GM19372 (cell line): ENCODE results near the gene MOGAT3.

ENCODE experiments used
- ATAC-seq: cut with Tn5 transposase; IDR thresholded peaks from one replicate; pipeline ENCODE4 v1.9.1; 2021; ENCODE audit warnings: mild to moderate bottlenecking, low read depth, moderate library complexity; ENCODE audit not compliant: unreplicated experiment

Gene MOGAT3

DNA sequence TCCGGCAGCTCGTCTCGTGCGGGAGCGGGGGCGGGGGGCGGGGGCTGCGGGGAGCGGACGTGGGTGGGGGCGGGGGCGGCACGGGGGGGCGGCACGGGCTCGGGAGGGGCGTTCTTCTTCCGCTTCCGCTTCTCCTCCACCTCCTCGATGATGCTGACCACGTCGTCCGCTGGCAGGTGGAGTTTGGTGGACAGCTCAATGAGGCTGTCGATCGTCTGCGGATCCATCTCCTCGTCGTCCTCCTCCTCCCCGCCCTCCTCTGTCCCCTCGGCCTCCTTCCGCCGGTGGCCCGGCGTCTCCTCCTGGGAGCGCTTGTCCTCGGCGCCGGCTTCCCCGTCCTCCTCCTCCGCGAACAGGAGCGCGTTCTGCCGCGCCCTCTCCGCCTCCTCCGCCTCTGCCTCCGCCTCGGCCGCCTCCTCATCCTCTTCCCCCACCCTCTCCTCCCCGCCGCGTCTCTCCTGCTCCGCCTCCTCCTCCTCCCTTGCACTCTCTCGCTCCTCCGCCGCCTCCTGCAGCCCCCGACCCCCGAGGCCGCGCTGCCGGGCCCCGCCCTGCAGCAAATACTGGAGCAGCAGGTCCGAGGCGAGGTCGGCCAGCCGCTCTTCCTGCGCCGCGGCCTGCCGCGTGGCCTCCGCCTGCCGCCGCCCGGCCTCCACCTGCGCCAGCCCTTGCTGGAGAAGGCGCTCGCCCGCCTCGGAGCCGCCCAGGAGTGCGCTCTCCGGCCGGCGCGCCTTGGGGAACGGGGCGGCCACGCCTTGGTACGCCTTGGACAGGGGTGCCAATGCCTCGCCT, 37.4 kb downstream of the MOGAT3 start:
- ATAC-seq, result no peak

DNA sequence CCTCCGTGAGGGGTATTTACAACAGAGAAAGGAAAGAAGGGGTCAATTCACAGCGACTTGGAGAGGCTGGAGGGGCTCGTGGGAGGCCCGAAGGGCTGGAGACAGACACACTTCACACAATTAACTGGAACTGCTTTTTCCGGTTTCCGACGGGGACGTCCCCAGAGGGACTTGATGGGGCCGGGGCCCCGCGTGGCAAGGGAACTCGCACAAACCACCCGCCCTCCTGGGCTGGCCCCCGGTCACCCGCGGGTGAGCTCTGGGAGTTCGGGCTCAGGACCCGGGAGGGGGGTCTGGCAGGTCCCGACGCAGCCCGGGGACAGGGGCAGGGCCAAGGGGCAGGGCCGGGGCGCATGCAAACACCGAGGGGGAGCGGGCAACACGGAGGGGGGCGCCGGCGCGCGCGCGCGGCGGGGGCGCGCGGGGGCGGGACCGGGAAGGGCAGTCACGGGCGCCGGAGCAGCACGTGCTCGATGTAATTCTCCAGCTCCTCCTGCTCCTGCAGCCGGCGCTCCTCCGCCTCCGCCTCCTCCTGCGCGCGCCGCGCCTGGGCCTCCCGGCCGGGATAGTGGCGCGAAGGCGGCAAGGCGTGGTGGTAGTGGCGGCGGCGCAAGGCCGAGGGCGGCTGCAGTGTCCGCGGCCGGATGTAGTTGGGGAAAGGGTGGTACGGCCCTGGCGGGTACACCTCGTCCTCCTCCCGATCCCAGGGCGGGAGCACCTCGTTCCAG, 38.1 kb downstream of the MOGAT3 start:
- ATAC-seq, result no peak

DNA sequence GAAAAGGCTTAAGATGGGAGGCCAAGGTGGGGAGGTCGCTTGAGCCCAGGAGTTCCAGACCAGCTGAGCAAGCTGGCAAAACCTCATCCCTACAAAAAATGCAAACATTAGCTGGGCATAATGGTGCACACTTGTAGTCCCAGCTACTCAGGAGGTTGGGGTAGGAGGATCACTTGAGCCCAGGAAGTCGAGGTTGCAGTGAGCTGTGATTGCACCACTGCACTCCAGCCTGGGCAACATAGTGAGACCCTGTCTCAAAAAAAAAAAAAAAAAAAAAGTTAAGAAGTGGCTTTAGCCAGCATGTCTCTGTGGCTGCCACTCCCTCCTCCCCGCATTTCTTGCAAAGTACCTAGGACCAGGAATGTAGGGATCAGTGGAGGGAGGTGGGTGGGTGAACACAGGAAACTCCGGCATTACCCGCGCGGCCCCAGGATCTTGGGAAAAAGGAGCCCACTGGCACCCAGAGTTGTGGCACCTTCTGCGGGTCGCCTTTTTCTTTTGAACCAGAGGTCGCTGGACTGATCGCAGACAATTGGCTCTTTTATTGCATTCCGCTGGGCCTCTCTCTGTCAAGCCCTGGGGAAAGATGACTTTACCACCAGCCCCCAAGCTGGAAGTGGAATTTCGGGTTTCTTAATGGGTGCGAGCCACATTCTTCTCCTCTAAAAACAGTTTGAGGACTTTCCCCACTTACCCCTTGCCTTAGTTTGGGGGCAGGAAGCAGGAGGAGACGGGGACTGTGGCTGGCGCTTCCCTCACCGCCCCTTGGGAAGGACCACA, 39.0 kb downstream of the MOGAT3 start:
- no peak for ATAC-seq

GRCh38 chr7:101160910-101161309, 39.9 kb downstream of the MOGAT3 start:
- ATAC-seq, result no peak

DNA sequence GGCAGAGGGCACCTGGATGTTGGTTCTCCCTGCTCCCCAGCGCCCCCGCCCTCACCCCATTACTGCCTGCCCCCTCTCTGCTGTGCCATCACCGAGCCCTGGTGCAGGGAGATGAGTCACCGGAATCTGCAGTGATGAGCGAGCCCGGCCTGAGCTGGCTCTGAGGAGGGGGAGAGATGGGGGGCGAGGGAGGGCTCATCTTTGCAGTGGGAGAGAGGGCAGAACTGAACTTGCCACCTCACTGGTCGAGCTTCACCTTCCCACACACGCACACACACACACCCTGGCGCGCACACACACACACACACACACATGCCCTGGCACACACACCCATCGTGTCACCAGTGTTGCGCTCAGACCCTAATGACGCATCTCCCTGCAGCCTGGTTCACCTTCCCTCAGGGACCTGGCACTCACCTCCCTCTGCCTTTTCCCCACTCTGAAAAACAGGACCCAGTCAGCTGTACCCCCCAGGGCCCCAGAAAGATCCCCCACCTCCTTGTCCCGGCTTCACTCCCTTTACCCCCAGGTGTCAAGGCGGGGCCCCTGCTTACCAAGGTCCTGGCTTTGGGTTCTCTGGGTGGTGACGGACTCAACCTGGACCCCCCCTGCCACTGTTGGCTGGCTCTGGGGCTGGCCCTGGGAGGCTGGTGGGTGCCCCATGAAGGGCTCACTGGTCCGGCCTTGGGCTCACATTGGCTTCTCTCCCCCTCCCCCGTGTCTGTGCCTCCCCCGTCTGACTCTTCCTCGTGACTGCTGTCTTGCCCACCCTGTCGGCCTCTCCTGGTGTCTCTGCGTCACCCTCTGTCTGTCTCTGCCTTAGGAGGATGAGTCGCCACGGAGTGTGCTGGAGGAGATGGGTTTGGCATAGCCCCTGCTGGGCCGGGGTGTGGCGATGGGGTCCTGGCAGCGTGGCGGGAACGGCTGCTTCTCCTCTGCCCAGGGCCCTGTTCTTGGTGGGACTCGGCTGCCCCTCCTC, 40.9 kb downstream of the MOGAT3 start:
- no peak for ATAC-seq

GRCh38 chr7:101156866-101157589, 43.8 kb downstream of the MOGAT3 start:
- no peak for ATAC-seq

DNA sequence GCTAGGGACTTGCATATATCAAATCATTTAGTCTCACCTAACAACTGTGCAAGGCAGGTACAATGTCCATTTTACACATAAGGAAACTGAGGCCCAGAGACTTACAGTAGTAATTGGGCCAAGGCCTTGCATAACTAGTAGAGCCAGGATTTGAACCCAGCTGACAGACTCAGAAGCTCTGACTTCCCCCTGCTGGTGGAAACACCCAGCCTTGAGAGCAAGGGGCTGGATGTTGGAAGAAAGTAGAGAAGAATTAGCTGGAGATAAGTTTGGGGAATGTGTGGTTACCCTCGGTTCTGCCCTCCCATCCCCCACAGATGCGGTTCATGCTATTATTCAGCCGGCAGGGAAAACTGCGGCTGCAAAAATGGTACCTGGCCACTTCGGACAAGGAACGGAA, 44.6 kb downstream of the MOGAT3 start:
- ATAC-seq, result no peak

DNA sequence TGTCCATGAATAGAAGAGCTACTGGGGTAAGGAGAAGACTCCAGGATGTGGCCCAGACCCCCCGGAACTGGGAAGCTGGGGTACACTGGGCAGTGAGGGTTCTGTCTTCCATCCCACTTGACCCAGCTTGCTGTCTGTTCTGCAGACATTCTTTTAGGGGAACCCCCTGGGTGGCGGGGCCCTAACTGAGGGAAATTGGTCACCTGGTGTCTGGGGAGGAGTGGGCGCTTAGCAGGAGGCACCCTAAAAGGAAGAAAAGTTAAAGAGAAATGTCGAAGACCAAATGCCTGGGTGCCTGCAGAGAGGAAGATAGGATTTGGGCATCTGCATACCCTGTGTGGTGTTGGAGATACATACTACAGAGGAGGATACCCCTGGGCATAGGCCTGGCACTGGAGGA, 45.5 kb downstream of the MOGAT3 start:
- ATAC-seq, result no peak

GRCh38 chr7:101154693-101155102, 46.1 kb downstream of the MOGAT3 start:
- no peak for ATAC-seq

DNA sequence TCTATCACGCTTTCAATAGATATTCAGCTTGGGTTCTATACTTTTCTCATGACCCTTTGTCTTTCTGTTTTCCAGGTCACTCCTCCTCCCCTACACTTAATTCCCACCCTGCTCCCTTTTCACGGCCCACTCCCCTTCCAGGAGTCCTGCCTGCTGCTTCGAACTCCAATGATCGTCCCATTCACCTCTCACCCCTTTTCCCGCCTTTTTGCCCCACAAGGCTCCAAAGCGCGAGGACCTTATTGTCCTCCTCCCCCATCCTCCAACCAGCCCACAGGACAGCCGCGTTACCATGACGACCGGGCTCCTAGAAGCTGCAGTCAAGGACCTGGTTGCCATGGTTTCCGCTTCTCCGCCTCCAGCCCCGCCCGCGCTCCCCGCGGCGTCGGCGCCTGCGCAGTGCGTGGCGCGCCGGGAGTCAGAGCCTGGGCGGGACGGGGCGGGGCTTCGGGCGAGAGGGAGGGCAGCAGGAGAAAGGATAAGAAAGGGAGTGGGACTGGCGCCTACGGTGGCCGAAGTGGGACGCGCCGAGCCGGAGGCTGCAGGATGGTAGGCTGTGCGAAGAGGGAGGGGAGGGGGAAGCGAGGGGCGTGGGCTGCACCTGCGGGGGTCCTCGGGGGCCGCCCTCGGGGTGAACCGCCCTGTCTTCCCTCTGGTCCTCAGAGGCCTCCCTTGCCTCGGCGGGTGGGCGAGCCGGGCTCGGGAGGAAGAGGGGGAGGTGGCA, 46.7 kb downstream of the MOGAT3 start, which contains the start of gene AP1S1:
AP1S1 (plus strand) TSS at position 508 of the 724 bp plus-strand sequence; CDS start at position 547, 39 bp downstream.
- peak; percentile 76 for ATAC-seq

DNA sequence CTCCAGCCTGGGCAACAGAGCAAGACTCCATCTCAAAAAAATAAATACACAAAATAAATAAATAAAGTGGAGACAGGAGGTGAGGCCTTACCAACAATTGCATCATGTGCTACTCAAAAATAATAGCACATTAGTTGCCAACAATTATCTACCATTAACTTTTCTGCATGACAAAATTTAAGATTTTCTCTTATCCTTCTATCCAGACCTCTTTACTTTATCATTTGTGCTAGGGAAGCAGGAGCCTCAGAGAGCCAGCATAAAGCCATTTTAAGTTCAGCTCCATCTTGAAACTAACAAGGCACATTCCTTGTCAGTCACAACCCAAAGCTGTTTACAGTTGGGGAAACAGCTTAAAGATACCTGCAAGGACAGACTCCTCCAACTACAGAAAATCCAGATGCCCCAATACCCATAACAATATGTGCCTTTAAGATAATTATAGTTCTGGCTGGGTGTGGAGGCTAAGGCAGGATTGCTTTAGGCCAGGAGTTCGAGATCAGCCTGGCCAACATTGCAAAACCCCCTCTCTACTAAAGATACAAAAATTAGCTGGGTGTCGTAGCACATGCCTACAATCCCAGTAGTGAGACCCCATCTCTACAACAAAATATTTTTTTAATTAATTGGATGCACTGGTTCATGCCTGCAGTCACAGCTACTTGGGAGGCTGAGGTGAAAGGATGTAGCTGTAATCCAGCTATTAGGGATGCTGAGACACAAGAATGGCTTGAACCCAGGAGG, 48.8 kb downstream of the MOGAT3 start:
- ATAC-seq, result no peak
